ENCODE measurements around the gene ADGRL4. TPM values are rescaled to one million over a fixed set of nuclear protein-coding genes. Genes with fewer than 3 reads are reported as not detected.

Gene ADGRL4
- total RNA-seq, 2 experiments from 2014 or later = not detected

- intact Hi-C loops (cut with DNase I, micrococcal nuclease) = no loop called here
- Histone ChIP-seq H3K27ac (ENCODE audit: low read depth in 1 of 2, low read length in 2 of 2) (no peak overlapping the region), H3K4me1 (ENCODE audit: insufficient read depth, low read length) (no peaks in the 10 kb centered on the region), H3K27me3 (ENCODE audit: control insufficient read depth in 1 of 2, insufficient read depth in 2 of 2, low read length in 2 of 2) (no peaks in the 10 kb centered on the region), H3K9me3 (ENCODE audit: control insufficient read depth in 1 of 2, insufficient read depth in 1 of 2, low read length in 2 of 2) (peaks cover 5 to 10% of the 10 kb centered on the region in 2 experiments), H3K36me3 (ENCODE audit: insufficient read depth, low read length) (no peaks in the 10 kb centered on the region), H3K4me3 (ENCODE audit: low read length) (no peak overlapping the region)
- ChIA-PET CTCF (no interaction called here), POLR2A (no interaction called here)
- Mint-ChIP-seq H3K4me1 (ENCODE audit: low read depth) (no peaks in the 10 kb centered on the region), H3K36me3 (ENCODE audit: low read depth) (no peaks in the 10 kb centered on the region), H3K4me3 (no peak overlapping the region), H3K27ac (no peak overlapping the region), H3K27me3 (no peaks in the 10 kb centered on the region), H3K9me3 (peaks cover 11% of the 10 kb centered on the region)
- no peak for TF ChIP-seq CTCF (IDR thresholded peaks at IDR 0.05)
- DNase-seq (no peak), ATAC-seq (ENCODE audit: poor library complexity) (no peak)
Observed at GRCh38 chr1:79037085-79037484, 30.6 kb upstream of the ADGRL4 start.

GRCh38 chr1:79012500-79012899, 6.0 kb upstream of the ADGRL4 start:
- Histone ChIP-seq H3K4me1 (ENCODE audit: insufficient read depth, low read length) (no peaks in the 10 kb centered on the region), H3K36me3 (ENCODE audit: insufficient read depth, low read length) (no peaks in the 10 kb centered on the region), H3K9me3 (ENCODE audit: control insufficient read depth in 1 of 2, insufficient read depth in 1 of 2, low read length in 2 of 2) (peaks cover 0 to 12% of the 10 kb centered on the region in 2 experiments), H3K4me3 (ENCODE audit: low read length) (no peak overlapping the region), H3K27me3 (ENCODE audit: control insufficient read depth in 1 of 2, insufficient read depth in 2 of 2, low read length in 2 of 2) (no peaks in the 10 kb centered on the region), H3K27ac (ENCODE audit: low read depth in 1 of 2, low read length in 2 of 2) (no peak overlapping the region)
- ATAC-seq (ENCODE audit: poor library complexity) (no peak), DNase-seq (no peak)
- TF ChIP-seq CTCF (IDR thresholded peaks at IDR 0.05) = no peak
- ChIA-PET CTCF (no interaction called here), POLR2A (no interaction called here)
- intact Hi-C loops (cut with DNase I, micrococcal nuclease) = no loop called here
- Mint-ChIP-seq H3K4me1 (ENCODE audit: low read depth) (no peaks in the 10 kb centered on the region), H3K27me3 (no peaks in the 10 kb centered on the region), H3K36me3 (ENCODE audit: low read depth) (no peaks in the 10 kb centered on the region), H3K9me3 (no peaks in the 10 kb centered on the region), H3K4me3 (no peak overlapping the region), H3K27ac (no peak overlapping the region)

DNA sequence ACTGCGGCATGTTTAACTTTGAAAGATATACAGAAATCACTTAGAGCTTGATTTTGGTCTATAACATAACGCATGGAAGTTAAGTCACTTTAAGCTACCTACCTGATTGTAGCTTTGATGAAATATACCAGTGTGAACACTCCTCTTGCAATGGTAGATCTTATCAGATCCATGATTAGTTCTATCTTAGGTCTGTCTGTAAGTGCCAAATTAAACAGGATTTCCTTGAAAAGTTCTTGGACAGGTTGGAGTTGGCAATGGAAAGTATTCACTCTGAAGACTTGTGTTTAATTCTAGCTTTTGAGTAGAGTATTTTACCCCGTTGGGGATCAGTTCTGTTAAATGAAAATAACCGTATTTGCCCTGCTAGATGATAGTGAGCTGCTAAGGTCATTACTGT, 4.1 kb upstream of the ADGRL4 start:
- Mint-ChIP-seq H3K4me1 (ENCODE audit: low read depth) (no peaks in the 10 kb centered on the region), H3K36me3 (ENCODE audit: low read depth) (no peaks in the 10 kb centered on the region), H3K27me3 (peaks cover 5% of the 10 kb centered on the region), H3K4me3 (no peak overlapping the region), H3K27ac (no peak overlapping the region), H3K9me3 (peaks cover 4% of the 10 kb centered on the region)
- CTCF ChIA-PET = no interaction called here
- no peak for TF ChIP-seq CTCF (IDR thresholded peaks at IDR 0.05)
- Histone ChIP-seq H3K36me3 (ENCODE audit: insufficient read depth, low read length) (no peaks in the 10 kb centered on the region), H3K27ac (ENCODE audit: low read depth in 1 of 2, low read length in 2 of 2) (no peak overlapping the region), H3K4me3 (ENCODE audit: low read length) (no peak overlapping the region), H3K27me3 (ENCODE audit: control insufficient read depth in 1 of 2, insufficient read depth in 2 of 2, low read length in 2 of 2) (no peaks in the 10 kb centered on the region), H3K4me1 (ENCODE audit: insufficient read depth, low read length) (no peaks in the 10 kb centered on the region), H3K9me3 (ENCODE audit: control insufficient read depth in 1 of 2, insufficient read depth in 1 of 2, low read length in 2 of 2) (peaks cover 0 to 21% of the 10 kb centered on the region in 2 experiments)
- DNase-seq = no peak
- POLR2A ChIA-PET = no interaction called here
- no peak for ATAC-seq (ENCODE audit: poor library complexity)
- intact Hi-C loops (cut with DNase I, micrococcal nuclease) = no loop called here
